Measurements from ENCODE around the gene DYRK3.

DNA sequence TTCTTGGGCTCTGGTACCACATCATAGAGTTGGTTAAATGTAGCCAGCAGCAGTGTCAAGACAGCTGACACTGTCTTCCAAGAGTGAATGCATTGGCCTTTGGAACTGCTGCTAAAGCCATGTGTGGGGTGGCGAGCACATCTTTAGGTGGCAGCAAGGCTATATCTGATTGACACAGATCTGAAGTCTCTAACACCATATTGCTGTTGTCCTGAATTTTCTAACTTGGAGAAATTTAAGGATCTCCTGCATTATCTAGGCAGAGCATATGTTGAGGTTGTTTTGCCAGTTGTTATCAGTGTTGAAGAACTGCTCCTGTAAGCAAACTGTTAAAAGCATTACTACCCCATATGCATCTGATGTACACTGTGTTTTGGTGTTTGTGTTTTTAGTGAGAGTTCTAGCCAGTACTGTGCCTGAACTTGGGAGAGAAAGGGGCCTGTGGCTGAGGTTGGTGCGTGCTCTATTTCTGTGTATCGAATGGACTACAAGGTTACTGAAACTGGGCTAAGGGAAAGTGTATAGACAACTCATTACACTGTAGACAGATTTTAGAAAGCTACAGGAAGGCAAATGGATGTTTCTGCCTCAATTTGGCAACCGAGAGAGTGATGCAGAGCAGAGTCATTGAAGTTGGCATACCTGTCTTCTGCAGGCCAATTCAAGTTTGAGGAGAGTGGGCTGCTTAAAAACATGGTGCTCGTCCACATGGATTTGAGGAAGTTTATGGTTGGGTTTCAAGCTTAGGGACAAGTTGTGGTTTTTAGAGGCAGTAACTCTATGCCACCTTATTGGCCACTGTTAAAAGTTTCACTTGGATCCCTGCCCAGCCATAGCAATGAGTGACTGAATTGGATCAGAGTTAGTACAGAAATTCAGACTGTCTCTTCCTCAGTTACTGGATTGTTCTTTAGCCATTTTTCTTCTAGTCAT, 16.9 kb downstream of the DYRK3 start:
- TF ChIP-seq, protein P1, sequence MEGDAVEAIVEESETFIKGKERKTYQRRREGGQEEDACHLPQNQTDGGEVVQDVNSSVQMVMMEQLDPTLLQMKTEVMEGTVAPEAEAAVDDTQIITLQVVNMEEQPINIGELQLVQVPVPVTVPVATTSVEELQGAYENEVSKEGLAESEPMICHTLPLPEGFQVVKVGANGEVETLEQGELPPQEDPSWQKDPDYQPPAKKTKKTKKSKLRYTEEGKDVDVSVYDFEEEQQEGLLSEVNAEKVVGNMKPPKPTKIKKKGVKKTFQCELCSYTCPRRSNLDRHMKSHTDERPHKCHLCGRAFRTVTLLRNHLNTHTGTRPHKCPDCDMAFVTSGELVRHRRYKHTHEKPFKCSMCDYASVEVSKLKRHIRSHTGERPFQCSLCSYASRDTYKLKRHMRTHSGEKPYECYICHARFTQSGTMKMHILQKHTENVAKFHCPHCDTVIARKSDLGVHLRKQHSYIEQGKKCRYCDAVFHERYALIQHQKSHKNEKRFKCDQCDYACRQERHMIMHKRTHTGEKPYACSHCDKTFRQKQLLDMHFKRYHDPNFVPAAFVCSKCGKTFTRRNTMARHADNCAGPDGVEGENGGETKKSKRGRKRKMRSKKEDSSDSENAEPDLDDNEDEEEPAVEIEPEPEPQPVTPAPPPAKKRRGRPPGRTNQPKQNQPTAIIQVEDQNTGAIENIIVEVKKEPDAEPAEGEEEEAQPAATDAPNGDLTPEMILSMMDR (IDR thresholded peaks at IDR 0.05) = no peak
- TF ChIP-seq POLR2A (IDR thresholded peaks at IDR 0.05) = no peak
